Measurements from ENCODE around the gene JUNB.

- TF ChIP-seq CTCF (IDR thresholded peaks at IDR 0.05; ENCODE audit: low read depth, low read length), result no peak
- no peak for TF ChIP-seq EZH2phosphoT487 (IDR thresholded peaks at IDR 0.05; ENCODE audit: low read depth)
These were observed 5.0 kb upstream of the JUNB start for GRCh38 chr19:12786141-12786870.
